Measurements from ENCODE around the gene ELP5. TPM values are rescaled to one million over a fixed set of nuclear protein-coding genes. Genes with fewer than 3 reads are reported as not detected.

The ELP5 gene
- polyA plus RNA-seq, 3 donors, result 36.1 to 49.5 (median 44.1) TPM

DNA sequence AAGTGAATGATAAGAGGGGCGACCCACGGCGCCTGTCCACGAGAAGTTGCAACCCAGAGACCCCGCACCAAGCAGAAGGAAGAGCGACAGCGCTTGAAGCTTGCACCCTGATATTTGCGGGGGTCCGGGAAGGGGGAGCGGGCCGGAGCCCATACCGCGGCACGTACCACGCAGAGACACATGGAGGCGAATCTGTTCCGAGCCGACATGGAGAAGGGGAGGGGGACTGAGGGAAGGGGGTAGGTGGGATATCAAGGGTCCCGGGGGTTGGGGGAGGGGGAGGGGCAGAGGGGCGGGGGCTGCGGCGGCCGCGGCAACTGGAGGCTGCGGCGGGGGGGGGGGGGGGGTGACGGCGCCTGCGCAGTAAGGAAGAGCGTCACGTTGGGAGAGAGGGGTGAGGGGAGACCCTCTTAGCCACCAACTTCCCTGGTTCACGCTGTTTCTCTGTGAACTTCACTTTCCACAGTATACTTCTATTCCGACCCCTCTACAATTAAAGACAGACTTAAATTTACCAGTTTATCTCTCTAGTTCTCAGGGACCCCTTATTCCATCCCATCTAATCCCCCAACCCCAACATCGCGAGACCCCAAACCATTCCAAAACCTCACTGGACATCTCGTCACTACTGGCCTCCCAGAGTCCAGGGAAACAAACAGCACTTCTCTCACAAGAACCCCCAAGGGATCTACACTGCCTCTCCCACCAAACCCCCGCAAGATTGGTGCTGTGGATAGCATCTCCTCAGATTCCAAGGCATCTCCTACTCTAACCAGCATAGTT is 40.3 kb upstream of the ELP5 start:
- H3K9me3 ChIP-seq (replicated peaks in 1 of 2; ENCODE audit: control insufficient read depth in 1 of 2, insufficient read depth in 1 of 2, low read length in 2 of 2), result no peaks in the 10 kb centered on the region
- no peak overlapping the region for H2AFZ ChIP-seq (ENCODE audit: insufficient read depth, low read depth, low read length, poor library complexity, severe bottlenecking)
- TF ChIP-seq CTCF (IDR thresholded peaks at IDR 0.05), result no peak
- H3K4me3 ChIP-seq (replicated peaks in 1 of 3; ENCODE audit: low read depth in 2 of 3, low read length in 3 of 3), result no peak overlapping the region
- H4K20me1 ChIP-seq (ENCODE audit: insufficient read depth, low read length), result peaks cover 68% of the 10 kb centered on the region
- no peak overlapping the region for H3K27ac ChIP-seq (ENCODE audit: low read depth in 1 of 2, low read length in 2 of 2)
- peaks cover 67% of the 10 kb centered on the region for H3K79me2 ChIP-seq (ENCODE audit: insufficient read depth, low read length)
- no peak overlapping the region for H3K4me2 ChIP-seq (replicated peaks; ENCODE audit: extremely low read depth, low read length, poor library complexity, severe bottlenecking)
- H3K4me1 ChIP-seq (ENCODE audit: control insufficient read depth in 1 of 2, insufficient read depth in 2 of 2, low read length in 2 of 2), result peaks cover 32 to 34% of the 10 kb centered on the region in 2 donors
- no peaks in the 10 kb centered on the region for H3K9me3 Mint-ChIP-seq
- H3K4me1 Mint-ChIP-seq, result peaks cover 43% of the 10 kb centered on the region
- peaks cover 4 to 22% of the 10 kb centered on the region in 2 donors for H3K36me3 Mint-ChIP-seq
- H3K36me3 ChIP-seq (replicated peaks in 1 of 2; ENCODE audit: control insufficient read depth in 1 of 2, insufficient read depth in 2 of 2, low read length in 2 of 2), result no peaks in the 10 kb centered on the region
- no peak for DNase-seq
- 70% methylated on average over 11 of the region's 37 CpGs for WGBS (ENCODE audit: insufficient coverage)
- intact Hi-C loops (cut with micrococcal nuclease), result loop anchor here in 1 of 2 donors (10.0 kb wide), 1 partner anchor 193 kb away; the partner anchor contains the start of genes NLGN2 and TMEM256
- no peak overlapping the region for H3K9ac ChIP-seq (ENCODE audit: insufficient read depth, low read length, poor library complexity, severe bottlenecking)
- H3K4me3 Mint-ChIP-seq, result no peak overlapping the region
- no peaks in the 10 kb centered on the region for H3K27me3 ChIP-seq (ENCODE audit: control insufficient read depth in 2 of 2, insufficient read depth in 2 of 2, low read length in 2 of 2)
- peak overlapping the region in 3 of 7 donors; percentile 33 to 71 (median 54) for H3K27ac Mint-ChIP-seq
- peaks cover 0 to 14% (median 4%) of the 10 kb centered on the region in 3 donors for H3K27me3 Mint-ChIP-seq (ENCODE audit: low read depth in 3 of 3)

DNA sequence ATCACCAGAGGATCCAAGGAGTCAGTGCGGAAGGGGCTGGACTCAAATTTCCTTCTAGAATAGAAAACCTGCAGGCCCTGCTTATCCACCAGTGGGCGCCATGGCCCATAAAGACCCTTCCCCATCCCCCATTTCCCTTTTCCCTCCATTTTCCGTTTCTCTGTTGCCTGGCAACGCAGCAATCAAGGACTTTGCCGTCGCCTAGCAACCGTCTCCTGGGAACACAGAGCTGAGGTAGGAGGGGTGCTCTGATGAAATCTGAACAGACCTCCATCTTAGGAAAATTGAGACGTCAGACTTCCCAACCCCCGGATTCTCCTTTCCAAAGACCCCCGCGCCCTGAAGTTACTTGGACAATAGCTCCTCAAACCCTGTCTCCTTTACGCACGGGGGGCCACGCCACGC is 38.1 kb upstream of the ELP5 start:
- Mint-ChIP-seq H3K4me3 (peak overlapping the region; percentile 89 to 90), H3K27me3 (ENCODE audit: low read depth in 3 of 3) (peaks cover 0 to 11% (median 3%) of the 10 kb centered on the region in 3 donors), H3K9me3 (no peaks in the 10 kb centered on the region), H3K4me1 (peaks cover 60% of the 10 kb centered on the region), H3K27ac (peak overlapping the region; percentile 91 to 100 (median 99)), H3K36me3 (peaks cover 4 to 14% of the 10 kb centered on the region in 2 donors)
- 1% methylated on average over 10 of the region's 15 CpGs for WGBS (ENCODE audit: insufficient coverage)
- TF ChIP-seq CTCF (IDR thresholded peaks at IDR 0.05), result peak; percentile 36
- Histone ChIP-seq H3K4me1 (ENCODE audit: control insufficient read depth in 1 of 2, insufficient read depth in 2 of 2, low read length in 2 of 2) (peaks cover 50 to 53% of the 10 kb centered on the region in 2 donors), H4K20me1 (ENCODE audit: insufficient read depth, low read length) (peaks cover 58% of the 10 kb centered on the region), H3K36me3 (replicated peaks in 1 of 2; ENCODE audit: control insufficient read depth in 1 of 2, insufficient read depth in 2 of 2, low read length in 2 of 2) (no peaks in the 10 kb centered on the region), H3K9me3 (replicated peaks in 1 of 2; ENCODE audit: control insufficient read depth in 1 of 2, insufficient read depth in 1 of 2, low read length in 2 of 2) (no peaks in the 10 kb centered on the region), H3K27ac (ENCODE audit: low read depth in 1 of 2, low read length in 2 of 2) (peak overlapping the region; percentile 69 to 71), H3K27me3 (ENCODE audit: control insufficient read depth in 2 of 2, insufficient read depth in 2 of 2, low read length in 2 of 2) (no peaks in the 10 kb centered on the region), H3K9ac (ENCODE audit: insufficient read depth, low read length, poor library complexity, severe bottlenecking) (peak overlapping the region; percentile 39), H2AFZ (ENCODE audit: insufficient read depth, low read depth, low read length, poor library complexity, severe bottlenecking) (no peak overlapping the region), H3K4me2 (replicated peaks; ENCODE audit: extremely low read depth, low read length, poor library complexity, severe bottlenecking) (peak overlapping the region; percentile 78), H3K79me2 (ENCODE audit: insufficient read depth, low read length) (peaks cover 68% of the 10 kb centered on the region), H3K4me3 (replicated peaks in 1 of 3; ENCODE audit: low read depth in 2 of 3, low read length in 3 of 3) (peak overlapping the region; percentile 46 to 83 (median 62))
- peak; percentile 86 to 94 (median 89) for DNase-seq
- intact Hi-C loops (cut with micrococcal nuclease), result loop anchor here in 1 of 2 donors (2.0 to 10.0 kb wide), 2 partner anchors 21 to 191 kb away; partner anchors contain the start of genes DVL2, NLGN2 and TMEM256
